Endodermal cell (in vitro differentiated cells): ENCODE results near the gene PSMB7. TPM values are rescaled to one million over a fixed set of nuclear protein-coding genes. Genes with fewer than 3 reads are reported as not detected.

Experiments used
- DNase-seq: peaks from one replicate; pipeline ENCODE4 v3.0.0-alpha.2; 2017
- H3K27ac ChIP-seq: 2 replicates; pipeline ENCODE4 v1.5.1; 2013; ENCODE audit warnings: mild to moderate bottlenecking, low read depth, low read length, moderate library complexity
- H3K27me3 ChIP-seq: 2 replicates; pipeline ENCODE4 v1.6.1; 2013; ENCODE audit warnings: mild to moderate bottlenecking, low read length, moderate library complexity; ENCODE audit not compliant: insufficient read depth, control insufficient read depth, poor library complexity, severe bottlenecking
- H3K36me3 ChIP-seq: 2 replicates; pipeline ENCODE4 v1.7.0; 2013; ENCODE audit warnings: mild to moderate bottlenecking, low read length, moderate library complexity; ENCODE audit not compliant: control insufficient read depth, insufficient read depth
- H3K4me1 ChIP-seq: one replicate; pipeline ENCODE4 v1.7.0; 2013; ENCODE audit warnings: low read length; ENCODE audit not compliant: control insufficient read depth, insufficient read depth
- H3K4me3 ChIP-seq: 2 replicates; pipeline ENCODE4 v1.5.1; 2013; ENCODE audit warnings: mild to moderate bottlenecking, low read length, moderate library complexity
- H3K9ac ChIP-seq: 2 replicates; pipeline ENCODE4 v1.6.1; 2013; ENCODE audit warnings: mild to moderate bottlenecking, low read length, moderate library complexity; ENCODE audit not compliant: poor library complexity, severe bottlenecking; ENCODE audit errors: extremely low read depth
- H3K9me3 ChIP-seq: 2 replicates; pipeline ENCODE4 v1.6.1; 2013; ENCODE audit warnings: mild to moderate bottlenecking, low read length, moderate library complexity; ENCODE audit not compliant: control insufficient read depth
- H3K27ac Mint-ChIP-seq: 2 replicates; pipeline ENCODE4 v1.8.0; 2020; ENCODE audit warnings: mixed read lengths
- H3K27me3 Mint-ChIP-seq: 2 replicates; pipeline ENCODE4 v1.8.0; 2021; ENCODE audit warnings: mild to moderate bottlenecking, mixed read lengths; ENCODE audit not compliant: insufficient read depth
- H3K36me3 Mint-ChIP-seq: 2 replicates; pipeline ENCODE4 v1.8.0; 2020; ENCODE audit warnings: low read depth, mixed read lengths
- H3K4me1 Mint-ChIP-seq: 2 replicates; pipeline ENCODE4 v1.8.0; 2020; ENCODE audit warnings: mixed read lengths
- H3K4me3 Mint-ChIP-seq: 2 replicates; pipeline ENCODE4 v1.8.0; 2020; ENCODE audit warnings: mild to moderate bottlenecking, moderate library complexity, mixed read lengths
- H3K9me3 Mint-ChIP-seq: 2 replicates; pipeline ENCODE4 v1.8.0; 2020; ENCODE audit warnings: mild to moderate bottlenecking, mixed read lengths
- CTCF ChIP-seq: fragments of 200-600 bp; sonication (generic); conservative IDR thresholded peaks from 2 replicates; pipeline ENCODE4 v1.5.0; 2021; ENCODE audit warnings: antibody characterized with exemption, mild to moderate bottlenecking
- WGBS, 2 experiments: methylation state at CpG; one replicate each; pipeline versions ENCODE4 v1.1.5 to v1.1.7; 2013; ENCODE audit warnings: missing lambda C conversion rate in 2 of 2, mixed read lengths in 1 of 2; ENCODE audit not compliant: insufficient coverage in 1 of 2, insufficient read length in 1 of 2; 5-methylcytosine and 5-hydroxymethylcytosine counted together
- total RNA-seq, 2 donors: library from RNA; stranded (reverse); fragmentation: NEBNext Ultra II Directional in 1 of 2; extraction: Animal tissue kit (Norgen Biotek cat#: 25700) in 1 of 2; gene quantifications; 2 replicates in 1 of 2; 3 replicates in 1 of 2; pipeline ENCODE4 v1.2.1, GENCODE V29; 2021

PSMB7 gene
- total RNA-seq, 2 donors from 2014 or later = 203 to 223 TPM

- DNase-seq = no peak
- H3K9me3 ChIP-seq = no peaks in the 10 kb centered on the region
- Mint-ChIP-seq H3K27me3 (no peaks in the 10 kb centered on the region), H3K4me3 (no peak overlapping the region), H3K36me3 (no peaks in the 10 kb centered on the region), H3K27ac (no peak overlapping the region), H3K4me1 (no peaks in the 10 kb centered on the region), H3K9me3 (no peaks in the 10 kb centered on the region)
- no peaks in the 10 kb centered on the region for H3K36me3 ChIP-seq
- 90 to 93% methylated on average over 18 to 24 of the region's 24 CpGs for WGBS, 2 experiments
- no peak overlapping the region for H3K4me3 ChIP-seq
- no peaks in the 10 kb centered on the region for H3K27me3 ChIP-seq
- no peak overlapping the region for H3K27ac ChIP-seq
- H3K9ac ChIP-seq = no peak overlapping the region
- TF ChIP-seq CTCF = no peak
- no peaks in the 10 kb centered on the region for H3K4me1 ChIP-seq
These were observed 107.7 kb downstream of the PSMB7 start for GRCh38 chr9:124307379-124308030.

GRCh38 chr9:124306098-124306735 is 109.0 kb downstream of the PSMB7 start:
- Histone ChIP-seq H3K4me1 (no peaks in the 10 kb centered on the region), H3K9me3 (no peaks in the 10 kb centered on the region), H3K9ac (no peak overlapping the region), H3K27ac (no peak overlapping the region), H3K27me3 (no peaks in the 10 kb centered on the region), H3K4me3 (no peak overlapping the region), H3K36me3 (no peaks in the 10 kb centered on the region)
- no peaks in the 10 kb centered on the region for H3K4me1 Mint-ChIP-seq
- H3K27ac Mint-ChIP-seq = no peak overlapping the region
- no peaks in the 10 kb centered on the region for H3K27me3 Mint-ChIP-seq
- no peak overlapping the region for H3K4me3 Mint-ChIP-seq
- no peaks in the 10 kb centered on the region for H3K36me3 Mint-ChIP-seq
- no peaks in the 10 kb centered on the region for H3K9me3 Mint-ChIP-seq
- WGBS, 2 experiments = 92 to 94% methylated on average over 7 to 13 of the region's 13 CpGs
- DNase-seq = no peak
- no peak for TF ChIP-seq CTCF

- Mint-ChIP-seq H3K27ac (no peak overlapping the region), H3K36me3 (no peaks in the 10 kb centered on the region), H3K4me1 (peaks cover 1% of the 10 kb centered on the region), H3K4me3 (no peak overlapping the region), H3K27me3 (no peaks in the 10 kb centered on the region), H3K9me3 (no peaks in the 10 kb centered on the region)
- Histone ChIP-seq H3K9ac (no peak overlapping the region), H3K27ac (no peak overlapping the region), H3K9me3 (no peaks in the 10 kb centered on the region), H3K36me3 (no peaks in the 10 kb centered on the region), H3K27me3 (no peaks in the 10 kb centered on the region), H3K4me1 (no peaks in the 10 kb centered on the region), H3K4me3 (no peak overlapping the region)
- WGBS, 2 experiments = 93 to 100% methylated on average over 3 to 8 of the region's 8 CpGs
- no peak for TF ChIP-seq CTCF
- no peak for DNase-seq
These were observed 111.0 kb downstream of the PSMB7 start for GRCh38 chr9:124304285-124304684.
